Thoracic aorta (tissue), 2 donors: ENCODE data around the gene ALK. TPM values are rescaled to one million over a fixed set of nuclear protein-coding genes. Genes with fewer than 3 reads are reported as not detected.
A peak's percentile ranks its signal among the peaks of the same experiment; 100 is the strongest.

Experiments
- ATAC-seq: fragments of 150-250 bp; one replicate; pipeline ENCODE4 v1.8.0; 2017; ENCODE audit warnings: low read depth; ENCODE audit not compliant: insufficient number of reproducible peaks, low FRiP score
- DNase-seq: peaks from one replicate; pipeline ENCODE4 v3.0.0-alpha.2; 2020; ENCODE audit warnings: low spot score
- H3K27ac ChIP-seq, 2 donors: fragments of 200-600 bp; sonication (generic); 1 replicate in 1 of 2; 2 replicates in 1 of 2; pipeline ENCODE4 v1.5.1; 2016; ENCODE audit warnings: mild to moderate bottlenecking in 2 of 2, moderate library complexity in 2 of 2
- H3K27me3 ChIP-seq: fragments of 200-600 bp; sonication (generic); replicated peaks from 2 replicates; pipeline ENCODE4 v1.6.0; 2016; ENCODE audit warnings: mild to moderate bottlenecking; ENCODE audit not compliant: insufficient read depth
- H3K36me3 ChIP-seq: fragments of 200-600 bp; sonication (generic); one replicate; pipeline ENCODE4 v1.5.1; 2016
- H3K4me1 ChIP-seq, 2 donors: fragments of 200-600 bp; sonication (generic); 1 replicate in 1 of 2; 2 replicates in 1 of 2; pipeline versions ENCODE4 v1.5.1 to v1.6.0; 2016; ENCODE audit warnings: low read depth in 2 of 2, mild to moderate bottlenecking in 1 of 2; ENCODE audit not compliant: control insufficient read depth in 1 of 2
- H3K4me3 ChIP-seq: fragments of 200-600 bp; sonication (generic); 2 replicates; pipeline ENCODE4 v1.5.1; 2016; ENCODE audit warnings: mild to moderate bottlenecking
- H3K9me3 ChIP-seq: fragments of 200-600 bp; sonication (generic); 2 replicates; pipeline ENCODE4 v1.5.1; 2016
- CTCF ChIP-seq: fragments of 200-600 bp; sonication (generic); IDR thresholded peaks from one replicate; pipeline ENCODE4 v1.5.1; 2019; ENCODE audit warnings: antibody characterized with exemption
- total RNA-seq, 2 donors: library from RNA; depleted of rRNA; stranded (reverse); fragments of >200 nt; gene quantifications; one replicate each; pipeline versions ENCODE4 v1.1.0 to v1.2.3, GENCODE V29; 2016

Gene ALK
- total RNA-seq, 2 donors from 2014 or later: 2.0 TPM; not detected in 1

- no peaks in the 10 kb centered on the region for H3K4me1 ChIP-seq
- no peaks in the 10 kb centered on the region for H3K36me3 ChIP-seq
- no peaks in the 10 kb centered on the region for H3K9me3 ChIP-seq
- no peak overlapping the region for H3K4me3 ChIP-seq
- DNase-seq (no peak), ATAC-seq (no peak)
- no peaks in the 10 kb centered on the region for H3K27me3 ChIP-seq
- TF ChIP-seq CTCF: no peak
- no peak overlapping the region for H3K27ac ChIP-seq
Measured at GRCh38 chr2:29848566-29849310, 72.6 kb downstream of the ALK start.

- TF ChIP-seq CTCF: no peak
- H3K27ac ChIP-seq: no peak overlapping the region
- no peaks in the 10 kb centered on the region for H3K9me3 ChIP-seq
- H3K4me1 ChIP-seq: no peaks in the 10 kb centered on the region
- H3K36me3 ChIP-seq: no peaks in the 10 kb centered on the region
- ATAC-seq: no peak
- no peak for DNase-seq
- H3K27me3 ChIP-seq: no peaks in the 10 kb centered on the region
- no peak overlapping the region for H3K4me3 ChIP-seq
Measured at GRCh38 chr2:29847886-29848285, 73.5 kb downstream of the ALK start.

- no peak for DNase-seq
- ATAC-seq: no peak
- Histone ChIP-seq H3K27me3 (no peaks in the 10 kb centered on the region), H3K4me3 (no peak overlapping the region), H3K36me3 (no peaks in the 10 kb centered on the region), H3K4me1 (no peaks in the 10 kb centered on the region), H3K9me3 (no peaks in the 10 kb centered on the region), H3K27ac (no peak overlapping the region)
- TF ChIP-seq CTCF: no peak
Measured at GRCh38 chr2:29844713-29845326, 76.6 kb downstream of the ALK start.

- peak; percentile 49 for TF ChIP-seq CTCF
- ATAC-seq (no peak), DNase-seq (no peak)
- Histone ChIP-seq H3K36me3 (no peaks in the 10 kb centered on the region), H3K27ac (no peak overlapping the region), H3K9me3 (peaks cover 10% of the 10 kb centered on the region), H3K4me1 (no peaks in the 10 kb centered on the region), H3K4me3 (no peak overlapping the region), H3K27me3 (no peaks in the 10 kb centered on the region)
Measured at GRCh38 chr2:29841386-29842004, 79.9 kb downstream of the ALK start.

- ATAC-seq: no peak
- H3K4me3 ChIP-seq: no peak overlapping the region
- no peak for TF ChIP-seq CTCF
Measured at GRCh38 chr2:29839306-29839705, 82.1 kb downstream of the ALK start.

More at GRCh38 chr2:29839306-29839705, 82.1 kb downstream of the ALK start:
- Histone ChIP-seq H3K9me3 (peaks cover 10% of the 10 kb centered on the region), H3K36me3 (no peaks in the 10 kb centered on the region), H3K4me1 (no peaks in the 10 kb centered on the region), H3K27ac (no peak overlapping the region), H3K27me3 (no peaks in the 10 kb centered on the region)
- DNase-seq: no peak
